IPS-15b (cell line): Measurements from ENCODE around the gene ARHGAP15.
"Not testable (repeated sequence)": the region's sequence is repeated elsewhere in the genome, so short reads cannot be mapped to it uniquely, and the experiment has no call there.

Experiments
- H3K27me3 ChIP-seq: one replicate; pipeline ENCODE4 v1.6.1; 2013; ENCODE audit warnings: low read length; ENCODE audit not compliant: control insufficient read depth, insufficient read depth
- H3K36me3 ChIP-seq: one replicate; pipeline ENCODE4 v1.6.1; 2013; ENCODE audit warnings: low read length; ENCODE audit not compliant: control insufficient read depth, insufficient read depth
- H3K4me1 ChIP-seq: one replicate; pipeline ENCODE4 v1.6.1; 2013; ENCODE audit warnings: mild to moderate bottlenecking, low read length; ENCODE audit not compliant: control insufficient read depth, insufficient read depth
- H3K4me3 ChIP-seq: one replicate; pipeline ENCODE4 v1.5.1; 2013; ENCODE audit warnings: low read depth, low read length
- H3K9ac ChIP-seq: one replicate; pipeline ENCODE4 v1.6.1; 2013; ENCODE audit warnings: low read depth, mild to moderate bottlenecking, low read length
- H3K9me3 ChIP-seq: one replicate; pipeline ENCODE4 v1.6.1; 2013; ENCODE audit warnings: mild to moderate bottlenecking, low read length; ENCODE audit not compliant: control insufficient read depth, insufficient read depth

ARHGAP15 gene

DNA sequence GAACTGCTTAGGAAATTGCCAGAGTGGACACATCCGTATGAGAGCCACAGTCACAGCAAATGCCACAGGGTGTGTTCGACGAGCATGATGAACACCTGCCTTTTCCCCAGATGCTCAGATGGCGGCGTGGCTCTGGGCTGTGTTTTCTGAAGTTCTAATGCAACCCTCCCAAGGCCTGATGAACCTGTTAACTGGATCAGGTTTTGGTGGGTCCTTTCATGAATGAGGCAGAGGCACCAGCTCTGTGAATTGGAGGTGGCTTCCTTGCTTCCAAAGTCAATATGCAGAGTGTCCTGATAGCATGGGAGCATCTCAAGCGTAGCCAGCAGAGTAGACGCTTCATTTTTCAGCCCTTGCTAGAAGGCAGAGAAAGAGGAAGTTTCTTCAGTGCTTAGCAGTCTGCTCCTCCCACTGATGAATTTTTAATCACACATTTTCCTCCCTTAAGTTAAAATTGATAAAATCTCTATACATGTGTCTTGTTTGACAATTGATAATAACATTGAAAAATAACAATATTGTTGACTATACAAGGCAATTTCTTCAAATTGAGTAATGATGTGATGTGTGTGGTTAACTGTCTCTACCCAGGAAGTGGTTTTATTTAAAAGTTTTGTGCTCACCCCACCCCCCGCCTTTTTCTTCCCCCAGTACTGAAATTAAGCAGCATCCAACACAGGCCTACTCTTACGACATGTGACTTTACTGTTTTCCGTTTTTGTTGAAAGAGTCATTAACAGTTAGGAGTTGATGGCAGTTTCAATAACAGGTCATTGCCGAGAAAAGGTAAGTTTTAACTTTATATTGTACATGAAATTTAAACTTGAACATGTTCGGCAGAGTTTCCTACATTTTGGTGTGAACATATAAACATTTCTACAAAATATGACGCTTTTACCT is at the start of gene ARHGAP15:
TSS of gene ARHGAP15 (plus strand) at position 739 of the 900 bp plus-strand sequence.
- H3K27me3 ChIP-seq, result no peaks in the 10 kb centered on the region
- no peaks in the 10 kb centered on the region for H3K9me3 ChIP-seq
- no peak within 1 kb of the TSS for H3K9ac ChIP-seq
- H3K4me1 ChIP-seq, result no peaks in the 10 kb centered on the region
- no peaks in the 10 kb centered on the region for H3K36me3 ChIP-seq
- H3K4me3 ChIP-seq, result no peak within 1 kb of the TSS

- no peak overlapping the region for H3K4me3 ChIP-seq
- H3K9me3 ChIP-seq, result no peaks in the 10 kb centered on the region
These were observed 47.6 kb upstream of the ARHGAP15 start for GRCh38 chr2:143081616-143082015.

DNA sequence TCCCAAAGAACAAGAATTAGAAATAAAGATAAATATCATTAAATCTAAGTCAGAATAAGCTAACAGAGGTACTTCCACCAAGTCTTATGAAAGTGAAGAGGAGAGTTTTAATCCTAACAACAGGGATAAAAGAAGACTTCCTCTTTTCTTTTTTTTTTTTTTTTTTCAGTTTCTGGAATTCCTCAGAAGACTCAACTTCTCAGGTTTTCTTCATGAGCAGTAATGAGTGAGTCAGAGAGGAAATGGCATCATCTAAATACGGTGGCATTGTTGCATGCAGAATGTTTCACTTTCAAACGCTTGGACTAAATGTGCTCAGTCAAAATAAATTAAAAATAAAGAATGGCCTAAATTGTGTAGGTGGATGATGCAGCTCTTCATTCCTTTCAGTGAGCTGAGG is 45.6 kb upstream of the ARHGAP15 start:
- no peaks in the 10 kb centered on the region for H3K36me3 ChIP-seq
- H3K4me1 ChIP-seq, result no peaks in the 10 kb centered on the region
- no peak overlapping the region for H3K4me3 ChIP-seq
- H3K9me3 ChIP-seq, result no peaks in the 10 kb centered on the region
- no peak overlapping the region for H3K9ac ChIP-seq
- H3K27me3 ChIP-seq, result no peaks in the 10 kb centered on the region

More at GRCh38 chr2:143081616-143082015, 47.6 kb upstream of the ARHGAP15 start:
- Histone ChIP-seq H3K4me1 (no peaks in the 10 kb centered on the region), H3K9ac (no peak overlapping the region), H3K27me3 (no peaks in the 10 kb centered on the region), H3K36me3 (no peaks in the 10 kb centered on the region)

DNA sequence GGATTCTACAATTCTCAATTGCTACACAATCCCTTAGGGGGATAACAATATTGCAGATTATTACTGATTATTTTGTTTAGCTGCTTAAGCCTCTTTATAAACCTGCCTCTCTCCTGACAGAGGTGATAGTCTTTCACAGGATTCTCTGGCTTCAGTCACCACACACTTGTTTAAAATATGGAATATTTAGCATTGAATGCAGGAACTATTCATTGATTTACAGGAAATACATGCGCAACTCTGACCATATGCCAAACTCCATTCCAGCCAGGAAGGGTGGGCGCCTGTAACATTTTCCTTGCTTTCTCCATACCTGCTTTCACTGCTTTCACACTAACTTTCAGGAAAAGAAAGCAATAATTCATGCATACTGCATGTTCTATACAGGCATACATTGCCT is 44.8 kb upstream of the ARHGAP15 start:
- Histone ChIP-seq H3K4me1 (no peaks in the 10 kb centered on the region), H3K27me3 (no peaks in the 10 kb centered on the region), H3K9ac (no peak overlapping the region), H3K4me3 (no peak overlapping the region), H3K9me3 (no peaks in the 10 kb centered on the region), H3K36me3 (no peaks in the 10 kb centered on the region)

DNA sequence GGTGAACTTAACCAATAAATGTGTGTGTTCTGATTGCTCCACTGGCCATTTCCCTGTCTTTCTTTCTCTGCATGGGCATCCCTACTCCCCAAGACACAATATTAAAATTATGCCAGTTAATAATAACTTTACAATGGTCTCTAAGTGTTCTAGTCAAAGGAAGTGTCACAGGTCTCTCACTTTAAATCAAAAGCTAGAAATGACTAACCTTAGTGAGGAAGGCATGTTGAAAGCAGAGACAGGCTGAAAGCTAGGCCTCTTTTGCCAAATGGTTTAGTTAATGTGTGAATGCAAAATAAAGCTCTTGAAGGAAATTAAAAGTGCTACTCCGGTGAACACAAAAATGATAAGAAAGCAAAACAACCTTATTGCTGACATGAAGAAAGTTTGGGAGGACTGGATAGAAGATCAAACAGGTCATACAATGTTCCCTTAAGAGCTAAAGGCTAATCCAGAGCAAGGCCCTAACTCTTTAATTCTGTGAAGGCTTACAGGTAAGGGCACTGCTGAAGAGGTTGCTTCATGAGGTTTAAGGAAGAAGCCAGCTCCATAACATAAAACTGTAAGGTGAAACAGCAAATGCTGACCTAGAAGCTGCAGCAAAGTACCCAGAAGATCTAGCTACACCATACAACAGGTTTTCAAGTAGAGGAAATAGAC is 44.0 kb upstream of the ARHGAP15 start:
- Histone ChIP-seq H3K36me3 (no peaks in the 10 kb centered on the region), H3K9me3 (no peaks in the 10 kb centered on the region), H3K4me3 (no peak overlapping the region), H3K27me3 (no peaks in the 10 kb centered on the region), H3K9ac (no peak overlapping the region), H3K4me1 (no peaks in the 10 kb centered on the region)

DNA sequence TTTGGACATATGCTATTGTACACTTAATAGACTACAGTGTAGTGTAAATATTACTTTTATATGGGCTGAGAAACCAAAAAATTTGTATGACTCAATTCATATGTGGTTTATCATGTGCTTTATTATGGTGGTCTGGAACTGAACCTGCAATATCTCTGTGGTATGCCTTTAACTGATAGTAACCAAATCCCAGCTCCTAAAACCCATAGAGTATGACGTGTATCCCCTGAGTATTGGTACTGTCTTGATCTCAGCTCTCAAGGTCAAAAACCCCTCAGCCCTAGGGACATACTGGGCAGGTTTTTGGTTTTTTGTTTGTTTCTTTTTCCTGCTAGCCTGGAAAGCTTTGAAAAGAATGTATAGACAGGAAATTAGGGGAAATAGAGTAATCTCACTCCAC is 42.2 kb upstream of the ARHGAP15 start:
- H3K4me1 ChIP-seq, result no peaks in the 10 kb centered on the region
- H3K9ac ChIP-seq, result no peak overlapping the region
- H3K27me3 ChIP-seq, result no peaks in the 10 kb centered on the region
- no peaks in the 10 kb centered on the region for H3K36me3 ChIP-seq
- no peaks in the 10 kb centered on the region for H3K9me3 ChIP-seq
- no peak overlapping the region for H3K4me3 ChIP-seq

GRCh38 chr2:143088388-143088787 is 40.8 kb upstream of the ARHGAP15 start:
- no peaks in the 10 kb centered on the region for H3K9me3 ChIP-seq
- no peaks in the 10 kb centered on the region for H3K27me3 ChIP-seq
- H3K4me1 ChIP-seq, result no peaks in the 10 kb centered on the region
- H3K9ac ChIP-seq, result no peak overlapping the region
- H3K36me3 ChIP-seq, result no peaks in the 10 kb centered on the region
- no peak overlapping the region for H3K4me3 ChIP-seq

GRCh38 chr2:143089520-143089919 is 39.7 kb upstream of the ARHGAP15 start:
- not testable (repeated sequence) for H3K4me1 ChIP-seq, H3K36me3 ChIP-seq, H3K9ac ChIP-seq, H3K27me3 ChIP-seq, H3K4me3 ChIP-seq, H3K9me3 ChIP-seq

- Histone ChIP-seq H3K9ac (no peak overlapping the region), H3K36me3 (no peaks in the 10 kb centered on the region), H3K4me3 (no peak overlapping the region), H3K4me1 (no peaks in the 10 kb centered on the region), H3K9me3 (no peaks in the 10 kb centered on the region), H3K27me3 (no peaks in the 10 kb centered on the region)
These were observed 18.3 kb upstream of the ARHGAP15 start for GRCh38 chr2:143110758-143111428.

GRCh38 chr2:143117225-143117624 is 12.0 kb upstream of the ARHGAP15 start:
- H3K36me3 ChIP-seq, result no peaks in the 10 kb centered on the region
- H3K9me3 ChIP-seq, result no peaks in the 10 kb centered on the region
- H3K27me3 ChIP-seq, result no peaks in the 10 kb centered on the region
- H3K4me3 ChIP-seq, result no peak overlapping the region
- no peaks in the 10 kb centered on the region for H3K4me1 ChIP-seq
- H3K9ac ChIP-seq, result no peak overlapping the region

GRCh38 chr2:143121079-143121478 is 8.1 kb upstream of the ARHGAP15 start:
- Histone ChIP-seq H3K9me3 (no peaks in the 10 kb centered on the region), H3K4me3 (no peak overlapping the region), H3K36me3 (no peaks in the 10 kb centered on the region), H3K27me3 (no peaks in the 10 kb centered on the region), H3K4me1 (no peaks in the 10 kb centered on the region), H3K9ac (no peak overlapping the region)
